Thyroid gland (tissue), 4 donors: ENCODE data around the gene PEA15.

Experiments used
- POLR2A ChIP-seq, 2 donors: fragments of 450-650 bp; IDR thresholded peaks; one replicate each; pipeline ENCODE4 v1.6.1; 2017; ENCODE audit warnings: antibody characterized with exemption in 2 of 2, mild to moderate bottlenecking in 2 of 2, moderate library complexity in 1 of 2
- TF ChIP-seq, protein P1 (sequence below), 6 experiments: fragments of 200-600 bp in 3 of 6; fragments of 450-650 bp in 3 of 6; sonication (generic) in 3 of 6; IDR thresholded peaks; one replicate each; pipeline ENCODE4 v1.5.1; 2016 to 2019; ENCODE audit warnings: antibody characterized with exemption in 6 of 6, mild to moderate bottlenecking in 2 of 6, inconsistent platforms in 1 of 6, moderate library complexity in 1 of 6

- TF ChIP-seq, protein P1, sequence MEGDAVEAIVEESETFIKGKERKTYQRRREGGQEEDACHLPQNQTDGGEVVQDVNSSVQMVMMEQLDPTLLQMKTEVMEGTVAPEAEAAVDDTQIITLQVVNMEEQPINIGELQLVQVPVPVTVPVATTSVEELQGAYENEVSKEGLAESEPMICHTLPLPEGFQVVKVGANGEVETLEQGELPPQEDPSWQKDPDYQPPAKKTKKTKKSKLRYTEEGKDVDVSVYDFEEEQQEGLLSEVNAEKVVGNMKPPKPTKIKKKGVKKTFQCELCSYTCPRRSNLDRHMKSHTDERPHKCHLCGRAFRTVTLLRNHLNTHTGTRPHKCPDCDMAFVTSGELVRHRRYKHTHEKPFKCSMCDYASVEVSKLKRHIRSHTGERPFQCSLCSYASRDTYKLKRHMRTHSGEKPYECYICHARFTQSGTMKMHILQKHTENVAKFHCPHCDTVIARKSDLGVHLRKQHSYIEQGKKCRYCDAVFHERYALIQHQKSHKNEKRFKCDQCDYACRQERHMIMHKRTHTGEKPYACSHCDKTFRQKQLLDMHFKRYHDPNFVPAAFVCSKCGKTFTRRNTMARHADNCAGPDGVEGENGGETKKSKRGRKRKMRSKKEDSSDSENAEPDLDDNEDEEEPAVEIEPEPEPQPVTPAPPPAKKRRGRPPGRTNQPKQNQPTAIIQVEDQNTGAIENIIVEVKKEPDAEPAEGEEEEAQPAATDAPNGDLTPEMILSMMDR (IDR thresholded peaks at IDR 0.05) = no peak
- TF ChIP-seq POLR2A (IDR thresholded peaks at IDR 0.05) = no peak
These were observed 17.8 kb upstream of the PEA15 start for GRCh38 chr1:160187407-160187806.
